GM12878 (cell line): ENCODE measurements around the gene NUP50. TPM values are rescaled to one million over a fixed set of nuclear protein-coding genes. Genes with fewer than 3 reads are reported as not detected.

Experiments
- ATAC-seq: fragments of 200-7000 bp; cut with Tn5 transposase; 3 replicates; pipeline ENCODE4 v1.9.1; 2020; ENCODE audit warnings: mild to moderate bottlenecking, moderate library complexity
- BruUV-seq: library from RNA; stranded (reverse); fragments of 400-500 nt; replicated peaks from 2 replicates; lab custom pipeline; 2021; lab: Mats Ljungman, UMichigan
- CTCF ChIA-PET: fragments of 300-600 bp; sonication (Branson Sonifier 250); formaldehyde crosslinking; extraction: SDS; loops from one replicate; lab custom pipeline; 2021; ENCODE audit warnings: inconsistent platforms; lab: Yijun Ruan, JAX
- POLR2A ChIA-PET: fragments of 350-600 bp; formaldehyde crosslinking; extraction: SDS; loops from one replicate; lab custom pipeline; 2021; ENCODE audit warnings: inconsistent platforms; lab: Charles Lee
- RAD21 ChIA-PET: fragments of 300-600 bp; sonication (Branson Sonifier 250); formaldehyde crosslinking; loops from one replicate; lab custom pipeline; 2023; ENCODE audit warnings: antibody characterized with exemption; ENCODE audit not compliant: unreplicated experiment; lab: Charles Lee
- SMC1A ChIA-PET: fragments of 300-600 bp; sonication (Branson Sonifier 250); formaldehyde crosslinking; loops from one replicate; lab custom pipeline; 2023; ENCODE audit not compliant: unreplicated experiment, uncharacterized antibody; lab: Charles Lee
- DNase-seq: peaks from one replicate; pipeline ENCODE4 v3.0.0-alpha.2; 2011; ENCODE audit warnings: low read depth, low spot score
- FAIRE-seq: peaks from 3 replicates; lab custom pipeline; 2011; peaks lifted over from hg19 to GRCh38; lab: Jason Lieb, UNC
- H2AFZ ChIP-seq: 2 replicates; pipeline ENCODE4 v1.6.0; 2011; ENCODE audit warnings: low read depth, low read length, control low read depth; ENCODE audit not compliant: control insufficient read depth
- H3K27ac ChIP-seq: 2 replicates; pipeline ENCODE4 v1.5.1; 2011; ENCODE audit warnings: control low read depth; ENCODE audit not compliant: control insufficient read depth, insufficient read depth
- H3K27me3 ChIP-seq, 2 experiments: replicated peaks in 1 of 2; 2 replicates each; pipeline versions ENCODE4 v1.6.0 to v1.6.1; 2011; ENCODE audit warnings: low read length in 1 of 2; ENCODE audit not compliant: control insufficient read depth in 2 of 2, insufficient read depth in 2 of 2
- H3K36me3 ChIP-seq, 2 experiments: 2 replicates each; pipeline ENCODE4 v1.5.1; 2011; ENCODE audit warnings: low read length in 1 of 2; ENCODE audit not compliant: control insufficient read depth in 2 of 2, insufficient read depth in 2 of 2
- H3K4me1 ChIP-seq: 2 replicates; pipeline ENCODE4 v1.6.1; 2011; ENCODE audit warnings: mild to moderate bottlenecking, low read length, moderate library complexity, mixed read lengths; ENCODE audit not compliant: control insufficient read depth, insufficient read depth
- H3K4me2 ChIP-seq: 2 replicates; pipeline ENCODE4 v1.6.0; 2011; ENCODE audit warnings: control low read depth; ENCODE audit not compliant: control insufficient read depth, insufficient read depth
- H3K4me3 ChIP-seq: fragments of 200-600 bp; sonication (generic); 2 replicates; pipeline ENCODE4 v1.5.1; 2016
- H3K79me2 ChIP-seq: 2 replicates; pipeline ENCODE4 v1.6.0; 2011; ENCODE audit warnings: low read length; ENCODE audit not compliant: control insufficient read depth, insufficient read depth
- H3K9ac ChIP-seq: 2 replicates; pipeline ENCODE4 v1.8.0; 2011; ENCODE audit warnings: low read length, control low read depth, mixed read lengths; ENCODE audit not compliant: control insufficient read depth, insufficient read depth
- H3K9me3 ChIP-seq: replicated peaks from 3 replicates; pipeline ENCODE4 v1.5.1; 2011; ENCODE audit warnings: mild to moderate bottlenecking, low read length; ENCODE audit not compliant: control insufficient read depth, insufficient read depth
- H4K20me1 ChIP-seq: 2 replicates; pipeline ENCODE4 v1.6.0; 2011; ENCODE audit not compliant: control insufficient read depth, insufficient read depth
- DPF2 ChIP-seq: fragments of 450-650 bp; IDR thresholded peaks from 2 replicates; pipeline ENCODE4 v1.6.1; 2017; ENCODE audit warnings: mild to moderate bottlenecking
- ESRRA ChIP-seq: IDR thresholded peaks from 2 replicates; pipeline ENCODE4 v1.6.1; 2012; ENCODE audit warnings: mild to moderate bottlenecking, low read length, improper control_type of control experiment
- FOXK2 ChIP-seq: fragments of 450-650 bp; IDR thresholded peaks from 2 replicates; pipeline ENCODE4 v1.6.1; 2017; ENCODE audit warnings: mild to moderate bottlenecking, moderate library complexity
- IRF4 ChIP-seq: IDR thresholded peaks from 2 replicates; pipeline ENCODE4 v1.6.1; 2011; ENCODE audit warnings: low read depth, low read length
- KAT2A ChIP-seq: conservative IDR thresholded peaks from 2 replicates; pipeline ENCODE4 v1.6.1; 2011; ENCODE audit warnings: low read depth, low read length; ENCODE audit not compliant: control insufficient read depth
- PAX5 ChIP-seq: IDR thresholded peaks from 2 replicates; pipeline ENCODE4 v1.6.1; 2011; ENCODE audit warnings: low read depth, low read length, borderline replicate concordance
- POU2F2 ChIP-seq: IDR thresholded peaks from 3 replicates; pipeline ENCODE4 v1.6.1; 2011; ENCODE audit warnings: low read depth, mild to moderate bottlenecking, low read length, borderline replicate concordance
- TBL1XR1 ChIP-seq: IDR thresholded peaks from 2 replicates; pipeline ENCODE4 v1.6.1; 2012; ENCODE audit warnings: low read depth, low read length, improper control_type of control experiment
- WRNIP1 ChIP-seq: IDR thresholded peaks from 2 replicates; pipeline ENCODE4 v1.6.1; 2011; ENCODE audit warnings: low read depth, low read length, improper control_type of control experiment, borderline replicate concordance
- WGBS: methylation state at CpG from one replicate; pipeline ENCODE4 v1.1.6; 2016; ENCODE audit warnings: low lambda C conversion rate; ENCODE audit not compliant: insufficient replicate concordance, insufficient coverage; ENCODE audit errors: missing lambda C conversion rate; 5-methylcytosine and 5-hydroxymethylcytosine counted together
- in situ Hi-C: fragments of 300-500 bp; cut with MboI; formaldehyde crosslinking; loops from 9 replicates; pipeline ENCODE4 v1.14.3; 2018; ENCODE audit warnings: mixed read lengths
- intact Hi-C: fragments of 100-400 bp; cut with micrococcal nuclease; formaldehyde crosslinking; loops from one replicate; pipeline ENCODE4 v1.14.2; 2022; ENCODE audit not compliant: unreplicated experiment
- polyA plus RNA-seq, 11 experiments: library from polyadenylated mRNA; depleted of rRNA in 4 of 11; unstranded in 6 of 11; stranded (reverse) in 5 of 11; fragments of >200 nt; fragmentation: Nextera tagmentation in 4 of 11; fragmentation: Illumina TruSeq in 1 of 11; extraction: Ambion mirVana in 4 of 11; extraction: Trizol in 1 of 11; gene quantifications; 1 replicate in 1 of 11; 2 replicates in 10 of 11; pipeline versions ENCODE4 v1.2.1 to v1.2.3, GENCODE V29; 2011 to 2016; ENCODE audit warnings: inconsistent platforms in 2 of 11, missing spikeins in 2 of 11, low read depth in 1 of 11
- total RNA-seq, 4 experiments: library from RNA; depleted of rRNA in 3 of 4; stranded (reverse); fragments of >200 nt in 3 of 4; fragmentation: Illumina TruSeq in 1 of 4; extraction: Trizol in 1 of 4; gene quantifications; 2 replicates each; pipeline versions ENCODE4 v1.2.1 to v1.2.3, GENCODE V29; 2013 to 2021
- TF ChIP-seq, protein P1 (sequence below): fragments of 450-650 bp; formaldehyde crosslinking; IDR thresholded peaks from 2 replicates; pipeline ENCODE4 v1.5.0; 2022; ENCODE audit warnings: mild to moderate bottlenecking, missing genetic modification characterization
- TF ChIP-seq, protein P2 (sequence below): fragments of 450-650 bp; IDR thresholded peaks from 2 replicates; pipeline ENCODE4 v1.6.1; 2016; ENCODE audit warnings: mild to moderate bottlenecking
- TF ChIP-seq, protein P3 (sequence below): fragments of 450-650 bp; IDR thresholded peaks from 2 replicates; pipeline ENCODE4 v1.6.1; 2017; ENCODE audit warnings: mild to moderate bottlenecking

Gene NUP50
- total and polyA plus RNA-seq, 10 of the 15 experiments (the other 5 are each of a cell fraction or from before 2014, with no cell fraction given) = 36.8 to 125 (median 78.8) TPM

DNA sequence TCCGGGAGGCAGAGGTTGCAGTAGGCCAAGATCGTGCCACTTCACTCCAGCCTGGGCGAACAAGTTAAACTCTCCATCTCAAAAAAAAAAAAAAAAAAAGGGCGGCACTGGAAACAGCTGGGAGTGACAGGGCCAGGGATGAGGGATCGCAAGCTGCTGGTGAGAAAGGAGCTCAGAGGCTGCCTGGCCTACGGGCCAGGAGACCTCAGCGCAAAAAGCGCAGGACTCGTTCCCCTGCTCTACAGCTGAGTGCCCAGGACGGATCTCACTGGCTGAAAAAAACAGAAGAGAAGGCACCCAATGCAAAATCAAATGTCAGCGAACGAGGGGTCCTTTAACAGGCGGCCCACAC is 650 bp upstream of the NUP50 start (continued):
- TF ChIP-seq ESRRA (no peak), IRF4 (no peak)
- TF ChIP-seq, all 136 proteins: peak for 0

DNA sequence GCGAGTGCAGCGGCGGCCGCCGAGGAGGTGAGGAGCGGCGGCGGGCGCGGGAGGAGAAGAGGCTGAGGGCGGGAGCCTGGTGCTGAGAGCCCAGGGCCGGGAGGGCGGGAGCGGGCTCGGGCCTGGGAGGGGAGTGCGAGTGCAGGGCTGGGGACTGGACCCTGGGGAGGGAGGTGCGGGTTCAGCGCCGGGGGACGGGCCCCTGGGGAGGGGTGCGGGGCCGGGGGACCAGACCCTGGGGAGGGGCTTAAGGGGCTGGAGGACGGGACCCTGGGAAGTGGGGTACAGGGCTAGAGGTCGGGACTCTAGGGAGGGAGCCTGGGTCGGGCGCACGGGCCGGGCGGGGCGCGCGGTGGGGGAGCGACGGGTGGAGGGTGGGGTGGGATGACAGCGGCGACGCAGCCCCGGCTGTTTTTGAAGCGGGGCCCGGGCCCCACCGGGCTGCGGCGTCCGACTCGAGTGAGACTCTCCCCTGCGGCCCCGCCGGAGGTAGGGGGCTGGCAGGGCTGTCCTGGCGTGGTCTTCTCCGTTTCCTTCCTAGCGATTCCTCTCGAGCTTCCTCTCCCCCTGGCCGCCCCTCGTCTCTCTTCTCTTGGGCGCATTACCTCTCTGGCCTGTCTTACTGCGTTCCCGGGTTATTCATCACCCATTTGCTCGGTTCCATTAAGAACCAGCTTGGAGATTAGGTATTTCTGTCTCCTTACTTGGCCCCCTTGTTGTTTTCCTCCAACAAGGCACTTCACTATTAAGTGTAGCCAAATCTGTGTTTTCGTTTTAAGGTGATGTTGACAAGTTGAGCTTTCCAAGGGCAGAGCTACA is 754 bp downstream of the NUP50 start:
- H3K9ac ChIP-seq = peak overlapping the region; percentile 93
- peaks cover 76% of the 10 kb centered on the region for H3K79me2 ChIP-seq
- peak overlapping the region; percentile 56 for H3K4me2 ChIP-seq
- H4K20me1 ChIP-seq = no peaks in the 10 kb centered on the region
- peaks cover 9% of the 10 kb centered on the region for H3K4me1 ChIP-seq
- peaks cover 2 to 10% of the 10 kb centered on the region in 2 experiments for H3K36me3 ChIP-seq
- peak overlapping the region; percentile 97 for H3K4me3 ChIP-seq
- ChIA-PET SMC1A (interaction anchor here (0.8 to 3.5 kb wide), 12 partner anchors 10 to 337 kb away, joined by 3 to 24 read pairs (median 4); no protein-coding TSS in a partner anchor), POLR2A (interaction anchor here (0.8 to 2.4 kb wide), 6 partner anchors 11 to 82 kb away, joined by 3 to 16 read pairs (median 3); no protein-coding TSS in a partner anchor), RAD21 (interaction anchor here (0.5 to 2.2 kb wide), 12 partner anchors 10 to 169 kb away, joined by 3 to 15 read pairs (median 4); no protein-coding TSS in a partner anchor), CTCF (interaction anchor here (0.8 to 3.2 kb wide), 14 partner anchors 9 to 100 kb away, joined by 3 to 9 read pairs (median 4); no protein-coding TSS in a partner anchor)
- no peak for DNase-seq
- H2AFZ ChIP-seq = peak overlapping the region; percentile 56
- in situ Hi-C loops (no loop called here), intact Hi-C loops (loop anchor here (5.0 kb wide), 2 partner anchors 73 to 98 kb away; no protein-coding TSS in a partner anchor)
- peak; percentile 52 for ATAC-seq
- BruUV-seq = no TSS peak
- H3K27ac ChIP-seq = peak overlapping the region; percentile 78
- no peak for FAIRE-seq
- 0% methylated on average over 14 of the region's 59 CpGs for WGBS
- no peaks in the 10 kb centered on the region for H3K27me3 ChIP-seq
- H3K9me3 ChIP-seq = no peaks in the 10 kb centered on the region
- TF ChIP-seq POU2F2 (no peak), DPF2 (0 out of 2 replicates have a peak, but pooled peaks have one; percentile 7), FOXK2 (no peak), WRNIP1 (0 out of 2 replicates have a peak, but pooled peaks have one; percentile 40), PAX5 (no peak), TBL1XR1 (no peak), KAT2A (no peak)
- TF ChIP-seq, protein P1, sequence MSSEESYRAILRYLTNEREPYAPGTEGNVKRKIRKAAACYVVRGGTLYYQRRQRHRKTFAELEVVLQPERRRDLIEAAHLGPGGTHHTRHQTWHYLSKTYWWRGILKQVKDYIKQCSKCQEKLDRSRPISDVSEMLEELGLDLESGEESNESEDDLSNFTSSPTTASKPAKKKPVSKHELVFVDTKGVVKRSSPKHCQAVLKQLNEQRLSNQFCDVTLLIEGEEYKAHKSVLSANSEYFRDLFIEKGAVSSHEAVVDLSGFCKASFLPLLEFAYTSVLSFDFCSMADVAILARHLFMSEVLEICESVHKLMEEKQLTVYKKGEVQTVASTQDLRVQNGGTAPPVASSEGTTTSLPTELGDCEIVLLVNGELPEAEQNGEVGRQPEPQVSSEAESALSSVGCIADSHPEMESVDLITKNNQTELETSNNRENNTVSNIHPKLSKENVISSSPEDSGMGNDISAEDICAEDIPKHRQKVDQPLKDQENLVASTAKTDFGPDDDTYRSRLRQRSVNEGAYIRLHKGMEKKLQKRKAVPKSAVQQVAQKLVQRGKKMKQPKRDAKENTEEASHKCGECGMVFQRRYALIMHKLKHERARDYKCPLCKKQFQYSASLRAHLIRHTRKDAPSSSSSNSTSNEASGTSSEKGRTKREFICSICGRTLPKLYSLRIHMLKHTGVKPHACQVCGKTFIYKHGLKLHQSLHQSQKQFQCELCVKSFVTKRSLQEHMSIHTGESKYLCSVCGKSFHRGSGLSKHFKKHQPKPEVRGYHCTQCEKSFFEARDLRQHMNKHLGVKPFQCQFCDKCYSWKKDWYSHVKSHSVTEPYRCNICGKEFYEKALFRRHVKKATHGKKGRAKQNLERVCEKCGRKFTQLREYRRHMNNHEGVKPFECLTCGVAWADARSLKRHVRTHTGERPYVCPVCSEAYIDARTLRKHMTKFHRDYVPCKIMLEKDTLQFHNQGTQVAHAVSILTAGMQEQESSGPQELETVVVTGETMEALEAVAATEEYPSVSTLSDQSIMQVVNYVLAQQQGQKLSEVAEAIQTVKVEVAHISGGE (CRISPR knock-in tag) = no peak
- TF ChIP-seq, protein P2, sequence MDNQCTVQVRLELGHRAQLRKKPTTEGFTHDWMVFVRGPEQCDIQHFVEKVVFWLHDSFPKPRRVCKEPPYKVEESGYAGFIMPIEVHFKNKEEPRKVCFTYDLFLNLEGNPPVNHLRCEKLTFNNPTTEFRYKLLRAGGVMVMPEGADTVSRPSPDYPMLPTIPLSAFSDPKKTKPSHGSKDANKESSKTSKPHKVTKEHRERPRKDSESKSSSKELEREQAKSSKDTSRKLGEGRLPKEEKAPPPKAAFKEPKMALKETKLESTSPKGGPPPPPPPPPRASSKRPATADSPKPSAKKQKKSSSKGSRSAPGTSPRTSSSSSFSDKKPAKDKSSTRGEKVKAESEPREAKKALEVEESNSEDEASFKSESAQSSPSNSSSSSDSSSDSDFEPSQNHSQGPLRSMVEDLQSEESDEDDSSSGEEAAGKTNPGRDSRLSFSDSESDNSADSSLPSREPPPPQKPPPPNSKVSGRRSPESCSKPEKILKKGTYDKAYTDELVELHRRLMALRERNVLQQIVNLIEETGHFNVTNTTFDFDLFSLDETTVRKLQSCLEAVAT = no peak
- TF ChIP-seq, protein P3, sequence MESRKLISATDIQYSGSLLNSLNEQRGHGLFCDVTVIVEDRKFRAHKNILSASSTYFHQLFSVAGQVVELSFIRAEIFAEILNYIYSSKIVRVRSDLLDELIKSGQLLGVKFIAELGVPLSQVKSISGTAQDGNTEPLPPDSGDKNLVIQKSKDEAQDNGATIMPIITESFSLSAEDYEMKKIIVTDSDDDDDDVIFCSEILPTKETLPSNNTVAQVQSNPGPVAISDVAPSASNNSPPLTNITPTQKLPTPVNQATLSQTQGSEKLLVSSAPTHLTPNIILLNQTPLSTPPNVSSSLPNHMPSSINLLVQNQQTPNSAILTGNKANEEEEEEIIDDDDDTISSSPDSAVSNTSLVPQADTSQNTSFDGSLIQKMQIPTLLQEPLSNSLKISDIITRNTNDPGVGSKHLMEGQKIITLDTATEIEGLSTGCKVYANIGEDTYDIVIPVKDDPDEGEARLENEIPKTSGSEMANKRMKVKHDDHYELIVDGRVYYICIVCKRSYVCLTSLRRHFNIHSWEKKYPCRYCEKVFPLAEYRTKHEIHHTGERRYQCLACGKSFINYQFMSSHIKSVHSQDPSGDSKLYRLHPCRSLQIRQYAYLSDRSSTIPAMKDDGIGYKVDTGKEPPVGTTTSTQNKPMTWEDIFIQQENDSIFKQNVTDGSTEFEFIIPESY = no peak
